Natural killer cell (primary cell): ENCODE data around the gene TASOR2. TPM values are rescaled to one million over a fixed set of nuclear protein-coding genes. Genes with fewer than 3 reads are reported as not detected.

Experiments
- ATAC-seq, 3 donors: fragments of 150-1000 bp in 2 of 3; fragments of 200-7000 bp in 1 of 3; cut with Tn5 transposase; 1 replicate in 1 of 3; 2 replicates in 2 of 3; pipeline ENCODE4 v1.10.0; 2021; ENCODE audit warnings: mild to moderate bottlenecking in 2 of 3, moderate library complexity in 2 of 3
- DNase-seq, 2 donors: peaks; one replicate each; pipeline versions ENCODE4 v3.0.0 to v3.0.0-alpha.2; 2013 to 2021; ENCODE audit warnings: mixed read lengths in 1 of 2
- H3K27ac ChIP-seq: one replicate; pipeline ENCODE4 v1.5.1; 2013; ENCODE audit warnings: mild to moderate bottlenecking, low read length
- H3K27me3 ChIP-seq: one replicate; pipeline ENCODE4 v1.6.1; 2013; ENCODE audit warnings: low read length; ENCODE audit not compliant: control insufficient read depth, insufficient read depth
- H3K36me3 ChIP-seq: one replicate; pipeline ENCODE4 v1.6.1; 2013; ENCODE audit warnings: low read length; ENCODE audit not compliant: control insufficient read depth, insufficient read depth
- H3K4me1 ChIP-seq: one replicate; pipeline ENCODE4 v1.6.1; 2013; ENCODE audit warnings: low read length; ENCODE audit not compliant: control insufficient read depth, insufficient read depth
- H3K4me3 ChIP-seq: one replicate; pipeline ENCODE4 v1.5.1; 2013; ENCODE audit warnings: low read length
- H3K9me3 ChIP-seq: one replicate; pipeline ENCODE4 v1.6.1; 2013; ENCODE audit warnings: low read length; ENCODE audit not compliant: control insufficient read depth, insufficient read depth
- H3K27ac Mint-ChIP-seq, 2 donors: one replicate each; pipeline ENCODE4 v1.8.0; 2022; ENCODE audit warnings: mild to moderate bottlenecking in 2 of 2, mixed read lengths in 2 of 2, moderate library complexity in 1 of 2
- H3K27me3 Mint-ChIP-seq, 2 donors: one replicate each; pipeline ENCODE4 v1.8.0; 2022; ENCODE audit warnings: low read depth in 2 of 2, mixed read lengths in 2 of 2
- H3K36me3 Mint-ChIP-seq: one replicate; pipeline ENCODE4 v1.8.0; 2022; ENCODE audit warnings: mixed read lengths
- H3K4me1 Mint-ChIP-seq, 2 donors: one replicate each; pipeline ENCODE4 v1.8.0; 2022; ENCODE audit warnings: mixed read lengths in 2 of 2
- H3K4me3 Mint-ChIP-seq: one replicate; pipeline ENCODE4 v1.8.0; 2022; ENCODE audit warnings: mild to moderate bottlenecking, moderate library complexity, mixed read lengths
- H3K9me3 Mint-ChIP-seq, 2 donors: one replicate each; pipeline ENCODE4 v1.8.0; 2022; ENCODE audit warnings: mixed read lengths in 2 of 2
- WGBS: methylation state at CpG from one replicate; pipeline ENCODE4 v1.1.7; 2013; ENCODE audit warnings: missing lambda C conversion rate; ENCODE audit not compliant: insufficient coverage; 5-methylcytosine and 5-hydroxymethylcytosine counted together
- intact Hi-C: fragments of 100-400 bp; cut with micrococcal nuclease; formaldehyde crosslinking; loops from one replicate; pipeline ENCODE4 v1.14.2; 2022
- total RNA-seq, 4 donors: library from RNA; stranded (reverse); fragments of 120-200 nt in 1 of 4; gene quantifications; one replicate each; pipeline versions ENCODE4 v1.2.3 to v1.2.4, GENCODE V29; 2013 to 2022
- TF ChIP-seq, protein P1 (sequence below): fragments of 200-600 bp; IDR thresholded peaks from one replicate; pipeline ENCODE4 v1.8.0; 2022; ENCODE audit warnings: antibody characterized with exemption

Gene TASOR2
- total RNA-seq, 3 donors from 2014 or later (not counting 1 experiment from before 2014, with no cell fraction given): 64.4 to 88.7 (median 66.4) TPM

DNA sequence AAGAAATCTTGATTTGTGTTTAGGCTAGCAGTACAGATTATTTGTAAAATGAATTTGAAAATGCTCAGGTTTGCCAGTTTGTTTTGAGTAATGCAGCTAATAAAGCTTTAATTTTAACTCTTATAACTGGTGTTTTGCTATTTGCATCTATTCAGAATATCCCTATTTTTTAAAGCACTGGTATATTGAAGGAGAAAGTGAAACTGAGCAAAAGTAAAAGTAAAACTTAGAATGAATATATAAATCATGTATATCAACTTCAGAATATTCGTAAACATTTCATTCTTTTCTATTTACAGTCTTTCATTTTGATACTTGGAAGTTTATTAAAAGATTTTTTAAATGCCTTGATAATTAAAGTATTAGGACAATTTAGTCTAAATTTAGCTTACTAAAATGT, 26.2 kb downstream of the TASOR2 start:
- no peaks in the 10 kb centered on the region for H3K4me1 ChIP-seq
- no peaks in the 10 kb centered on the region for H3K9me3 ChIP-seq
- Mint-ChIP-seq H3K27ac (peak overlapping the region; percentile 88 to 93), H3K27me3 (no peaks in the 10 kb centered on the region), H3K4me3 (peak overlapping the region; percentile 90), H3K4me1 (peaks cover 38 to 44% of the 10 kb centered on the region in 2 donors), H3K36me3 (no peaks in the 10 kb centered on the region), H3K9me3 (no peaks in the 10 kb centered on the region)
- no peaks in the 10 kb centered on the region for H3K36me3 ChIP-seq
- no peaks in the 10 kb centered on the region for H3K27me3 ChIP-seq
- intact Hi-C loops: loop anchor here (1.0 to 2.0 kb wide), 2 partner anchors 19 to 26 kb away; partner anchors contain the start of gene TASOR2
- ATAC-seq: peak in 2 of 3 donors; percentile 49 to 55
- TF ChIP-seq, protein P1, sequence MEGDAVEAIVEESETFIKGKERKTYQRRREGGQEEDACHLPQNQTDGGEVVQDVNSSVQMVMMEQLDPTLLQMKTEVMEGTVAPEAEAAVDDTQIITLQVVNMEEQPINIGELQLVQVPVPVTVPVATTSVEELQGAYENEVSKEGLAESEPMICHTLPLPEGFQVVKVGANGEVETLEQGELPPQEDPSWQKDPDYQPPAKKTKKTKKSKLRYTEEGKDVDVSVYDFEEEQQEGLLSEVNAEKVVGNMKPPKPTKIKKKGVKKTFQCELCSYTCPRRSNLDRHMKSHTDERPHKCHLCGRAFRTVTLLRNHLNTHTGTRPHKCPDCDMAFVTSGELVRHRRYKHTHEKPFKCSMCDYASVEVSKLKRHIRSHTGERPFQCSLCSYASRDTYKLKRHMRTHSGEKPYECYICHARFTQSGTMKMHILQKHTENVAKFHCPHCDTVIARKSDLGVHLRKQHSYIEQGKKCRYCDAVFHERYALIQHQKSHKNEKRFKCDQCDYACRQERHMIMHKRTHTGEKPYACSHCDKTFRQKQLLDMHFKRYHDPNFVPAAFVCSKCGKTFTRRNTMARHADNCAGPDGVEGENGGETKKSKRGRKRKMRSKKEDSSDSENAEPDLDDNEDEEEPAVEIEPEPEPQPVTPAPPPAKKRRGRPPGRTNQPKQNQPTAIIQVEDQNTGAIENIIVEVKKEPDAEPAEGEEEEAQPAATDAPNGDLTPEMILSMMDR: no peak
- peak overlapping the region; percentile 45 for H3K4me3 ChIP-seq
- no CpG with 5 or more reads among the region's 1 CpG for WGBS
- H3K27ac ChIP-seq: no peak overlapping the region
- DNase-seq: peak in 1 of 2 donors; percentile 23

DNA sequence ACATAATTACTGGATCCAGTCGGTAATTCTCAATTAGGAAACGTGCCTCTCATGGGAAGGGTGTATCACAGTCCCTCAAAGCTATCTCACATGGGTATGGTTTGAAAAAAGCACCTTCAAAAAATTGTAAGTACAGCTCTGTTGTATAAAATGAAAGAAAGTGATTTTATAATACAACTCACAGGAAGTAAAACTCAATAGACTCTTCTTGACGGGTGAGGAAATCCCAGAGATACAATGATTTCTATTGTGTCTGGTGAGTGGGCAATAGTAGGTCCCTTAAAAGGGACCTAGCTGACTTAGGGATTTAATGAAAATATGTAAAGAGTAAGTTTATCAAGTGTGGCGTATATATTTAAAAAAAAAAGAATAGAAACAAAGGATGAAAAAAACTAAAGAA, 27.0 kb downstream of the TASOR2 start:
- Mint-ChIP-seq H3K4me1 (peaks cover 38 to 44% of the 10 kb centered on the region in 2 donors), H3K27me3 (no peaks in the 10 kb centered on the region), H3K4me3 (peak overlapping the region; percentile 90), H3K27ac (peak overlapping the region; percentile 88 to 93), H3K36me3 (no peaks in the 10 kb centered on the region), H3K9me3 (no peaks in the 10 kb centered on the region)
- intact Hi-C loops: loop anchor here (1.0 to 2.0 kb wide), 2 partner anchors 19 to 27 kb away; partner anchors contain the start of gene TASOR2
- ATAC-seq (peak; percentile 63 to 79 (median 76)), DNase-seq (peak in 1 of 2 donors; percentile 23)
- H3K27ac ChIP-seq: peak overlapping the region; percentile 31
- no peaks in the 10 kb centered on the region for H3K36me3 ChIP-seq
- WGBS: 47% methylated on average over 3 of the region's 4 CpGs
- H3K4me1 ChIP-seq: no peaks in the 10 kb centered on the region
- TF ChIP-seq, protein P1: no peak
- H3K4me3 ChIP-seq: peak overlapping the region; percentile 45
- no peaks in the 10 kb centered on the region for H3K27me3 ChIP-seq
- H3K9me3 ChIP-seq: no peaks in the 10 kb centered on the region

DNA sequence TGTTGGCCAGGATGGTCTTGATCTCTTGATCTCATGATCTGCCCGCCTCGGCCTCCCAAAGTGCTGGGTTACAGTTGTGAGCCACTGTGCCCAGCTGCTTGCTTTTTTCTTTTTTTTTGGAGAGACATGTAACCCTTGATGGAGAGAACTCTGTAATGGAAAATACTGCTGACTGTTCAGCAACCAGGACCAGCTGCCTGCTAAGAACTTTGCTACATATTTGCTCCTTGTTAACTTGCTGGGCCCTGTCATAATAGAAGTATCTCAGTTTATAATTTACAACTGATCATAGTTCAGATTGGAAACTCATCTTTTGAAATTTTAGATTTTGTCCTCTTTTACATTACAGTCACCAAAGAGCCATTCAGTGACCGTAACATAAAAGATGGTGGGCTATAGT, 34.9 kb downstream of the TASOR2 start:
- DNase-seq: no peak
- H3K27ac Mint-ChIP-seq: no peak overlapping the region
- TF ChIP-seq, protein P1: no peak
- intact Hi-C loops: no loop called here
- no peak overlapping the region for H3K27ac ChIP-seq
- no peaks in the 10 kb centered on the region for H3K27me3 Mint-ChIP-seq
- H3K36me3 Mint-ChIP-seq: no peaks in the 10 kb centered on the region
- ATAC-seq: no peak
- H3K27me3 ChIP-seq: no peaks in the 10 kb centered on the region
- no peaks in the 10 kb centered on the region for H3K9me3 ChIP-seq
- no peaks in the 10 kb centered on the region for H3K4me1 ChIP-seq
- H3K4me3 Mint-ChIP-seq: no peak overlapping the region
- peaks cover 7 to 12% of the 10 kb centered on the region in 2 donors for H3K4me1 Mint-ChIP-seq
- H3K36me3 ChIP-seq: peaks cover 25% of the 10 kb centered on the region
- WGBS: 98% methylated on average over 2 of the region's 3 CpGs
- no peaks in the 10 kb centered on the region for H3K9me3 Mint-ChIP-seq
- no peak overlapping the region for H3K4me3 ChIP-seq

DNA sequence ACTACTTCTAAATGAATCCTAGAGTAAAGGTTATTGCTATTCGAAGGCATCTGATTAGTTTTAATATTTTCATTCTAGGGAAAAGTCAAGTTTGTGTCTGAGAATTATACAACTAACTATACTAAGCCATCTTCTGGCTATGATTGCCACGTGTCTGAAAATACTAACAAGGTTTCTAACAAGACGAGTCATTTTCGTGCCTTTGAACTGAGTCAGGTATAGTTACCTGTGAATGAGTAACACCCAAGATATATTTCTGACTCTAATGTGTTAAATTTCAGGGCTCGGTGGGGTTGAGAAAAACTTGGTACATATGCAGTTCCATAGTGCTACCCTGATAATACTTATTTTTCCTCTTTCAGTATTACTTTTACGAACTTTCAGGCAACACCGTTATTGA, 35.5 kb downstream of the TASOR2 start:
- Mint-ChIP-seq H3K9me3 (no peaks in the 10 kb centered on the region), H3K36me3 (no peaks in the 10 kb centered on the region), H3K4me3 (no peak overlapping the region), H3K27me3 (no peaks in the 10 kb centered on the region), H3K27ac (no peak overlapping the region), H3K4me1 (peaks cover 5 to 12% of the 10 kb centered on the region in 2 donors)
- DNase-seq (no peak), ATAC-seq (no peak)
- H3K9me3 ChIP-seq: no peaks in the 10 kb centered on the region
- 98% methylated on average over 6 of the region's 7 CpGs for WGBS
- H3K4me3 ChIP-seq: no peak overlapping the region
- intact Hi-C loops: no loop called here
- H3K36me3 ChIP-seq: peaks cover 28% of the 10 kb centered on the region
- TF ChIP-seq, protein P1: no peak
- H3K27me3 ChIP-seq: no peaks in the 10 kb centered on the region
- no peak overlapping the region for H3K27ac ChIP-seq
- H3K4me1 ChIP-seq: no peaks in the 10 kb centered on the region
